Heart right ventricle (tissue), 16 donors: ENCODE data around the gene TXNDC11. TPM values are rescaled to one million over a fixed set of nuclear protein-coding genes. Genes with fewer than 3 reads are reported as not detected.

Source experiments
- ATAC-seq, 8 donors: fragments of 200-7000 bp; cut with Tn5 transposase; one replicate each; pipeline ENCODE4 v1.9.1; 2020; ENCODE audit warnings: mild to moderate bottlenecking in 8 of 8, moderate library complexity in 8 of 8, moderate number of reproducible peaks in 1 of 8
- DNase-seq, 2 donors: peaks; one replicate each; pipeline ENCODE4 v3.0.0-alpha.2; 2020
- H3K27ac ChIP-seq, 10 donors: fragments of 200-600 bp; sonication (generic) in 2 of 10; one replicate each; pipeline versions ENCODE4 v1.5.0 to v1.8.0; 2020 to 2022; ENCODE audit warnings: mild to moderate bottlenecking in 3 of 10
- H3K27me3 ChIP-seq, 7 donors: fragments of 200-600 bp; one replicate each; pipeline ENCODE4 v1.8.0; 2021 to 2022; ENCODE audit warnings: mild to moderate bottlenecking in 2 of 7
- H3K36me3 ChIP-seq, 9 donors: fragments of 200-600 bp; sonication (generic) in 1 of 9; one replicate each; pipeline versions ENCODE4 v1.5.0 to v1.8.0; 2020 to 2022; ENCODE audit warnings: mild to moderate bottlenecking in 2 of 9
- H3K4me1 ChIP-seq, 9 donors: fragments of 200-600 bp; sonication (generic) in 1 of 9; one replicate each; pipeline versions ENCODE4 v1.5.0 to v1.8.0; 2020 to 2022; ENCODE audit warnings: mild to moderate bottlenecking in 4 of 9
- H3K4me3 ChIP-seq, 10 donors: fragments of 200-600 bp; sonication (generic) in 2 of 10; one replicate each; pipeline versions ENCODE4 v1.5.0 to v1.8.0; 2020 to 2022; ENCODE audit warnings: mild to moderate bottlenecking in 7 of 10, moderate library complexity in 2 of 10
- H3K9me3 ChIP-seq, 11 donors: fragments of 200-600 bp in 10 of 11; sonication (generic) in 2 of 11; one replicate each; pipeline versions ENCODE4 v1.5.0 to v1.8.0; 2013 to 2022; ENCODE audit warnings: mild to moderate bottlenecking in 2 of 11, control low read depth in 1 of 11, moderate library complexity in 1 of 11
- CTCF ChIP-seq, 9 donors: fragments of 200-600 bp; sonication (generic) in 2 of 9; IDR thresholded peaks; one replicate each; pipeline versions ENCODE4 v1.5.0 to v1.8.0; 2021 to 2022; ENCODE audit warnings: antibody characterized with exemption in 9 of 9, mild to moderate bottlenecking in 5 of 9, moderate library complexity in 1 of 9
- WGBS, 2 donors: extraction: QIAGEN DNeasy Blood & Tissue Kit; methylation state at CpG; one replicate each; pipeline ENCODE4 v1.1.7; 2013; ENCODE audit warnings: inconsistent platforms in 1 of 2; 5-methylcytosine and 5-hydroxymethylcytosine counted together
- intact Hi-C, 10 donors: fragments of 100-400 bp; cut with DNase I; formaldehyde crosslinking; loops; one replicate each; pipeline versions ENCODE4 v1.11.1 to v1.14.2; 2022
- polyA plus RNA-seq, 2 donors: library from polyadenylated mRNA; stranded (reverse); fragments of 200-250 nt; gene quantifications; one replicate each; pipeline ENCODE4 v1.2.3, GENCODE V29; 2013
- total RNA-seq, 10 donors: library from RNA; stranded (reverse); fragmentation: NEBNext Ultra II Directional in 3 of 10; extraction: Animal tissue kit (Norgen Biotek cat#: 25700) in 3 of 10; gene quantifications; one replicate each; pipeline versions ENCODE4 v1.2.1 to v1.2.4, GENCODE V29; 2021 to 2023
- donor health status: Arrhythmogenic right ventricular cardiomyopathy.
- donor health status: ischemic (EF 13 %, LVEDD 7.1; RV severe dilation, severe dysfunction).
- donor health status: healthy with polysubstance abuse.
- donor health status: DM: no; HTN: yes; CAD: no.
- donor health status: DM: no; HTN: no; CAD: no.
- donor health status: ischemic (EF 25% LVEDD 6.9; RV normal size, moderate dysfunction).
- donor health status: ischemic (EF 25% LVEDD 5.7; RV mildly dilated, moderate dysfunction).
- donor health status: healthy.
- donor health status: DM: yes; HTN: yes; CAD: no.
- donor health status: Ischemic cardiomyopathy.
- donor health status: ischemic (EF 35%, LVEDD 5.7; RV mildly dilated, moderate dysfunction).
- donor health status: nonischemic (EF 11% LVEDD 7.7; RV severe dilation, severe dysfunction).
- donor health status: DM: yes; HTN: yes; CAD: no.
- donor health status: PGD.
- donor health status: ischemic (EF 29% LVEDD 5.4; RV normal size, mild dysfunction).
- donor health status: nonischemic (EF 23%, LVEDD 6.1; RV moderate dilation, normal function).

The TXNDC11 gene
- total and polyA plus RNA-seq, 12 donors: 16.8 to 46.7 (median 25.1) TPM

GRCh38 chr16:11784038-11784369 is 41.3 kb upstream of the TXNDC11 start:
- H3K4me3 ChIP-seq: peak overlapping the region in 1 of 10 donors; percentile 21
- no peak for TF ChIP-seq CTCF (IDR thresholded peaks at IDR 0.05)

GRCh38 chr16:11783319-11784037 is 40.8 kb upstream of the TXNDC11 start:
- no peaks in the 10 kb centered on the region for H3K9me3 ChIP-seq
- intact Hi-C loops: no loop called here
- peak overlapping the region; percentile 50 to 91 (median 80) for H3K27ac ChIP-seq
- ATAC-seq (peak in 7 of 8 donors; percentile 16 to 56 (median 45)), DNase-seq (no peak)
- peak overlapping the region in 6 of 10 donors; percentile 1 to 37 (median 24) for H3K4me3 ChIP-seq
- peaks cover 13 to 73% (median 47%) of the 10 kb centered on the region in 9 donors for H3K4me1 ChIP-seq
- WGBS, 2 donors: 10 to 12% methylated on average over 5 of the region's 5 CpGs
- peaks cover 0 to 36% (median 6%) of the 10 kb centered on the region in 9 donors for H3K36me3 ChIP-seq
- no peak for TF ChIP-seq CTCF (IDR thresholded peaks at IDR 0.05)
- no peaks in the 10 kb centered on the region for H3K27me3 ChIP-seq

More at GRCh38 chr16:11784038-11784369, 41.3 kb upstream of the TXNDC11 start:
- ATAC-seq (no peak), DNase-seq (no peak)
- H3K27me3 ChIP-seq: no peaks in the 10 kb centered on the region
- peaks cover 13 to 78% (median 47%) of the 10 kb centered on the region in 9 donors for H3K4me1 ChIP-seq
- no peaks in the 10 kb centered on the region for H3K9me3 ChIP-seq
- peak overlapping the region; percentile 50 to 91 (median 80) for H3K27ac ChIP-seq
- intact Hi-C loops: no loop called here
- H3K36me3 ChIP-seq: peaks cover 0 to 32% (median 3%) of the 10 kb centered on the region in 9 donors

- Histone ChIP-seq H3K4me1 (peaks cover 13 to 58% (median 44%) of the 10 kb centered on the region in 9 donors), H3K9me3 (no peaks in the 10 kb centered on the region), H3K36me3 (peaks cover 0 to 46% (median 18%) of the 10 kb centered on the region in 9 donors), H3K27me3 (no peaks in the 10 kb centered on the region), H3K4me3 (peak overlapping the region in 1 of 10 donors; percentile 37), H3K27ac (peak overlapping the region in 9 of 10 donors; percentile 50 to 91 (median 81))
- peak in 3 of 8 donors; percentile 5 to 32 (median 14) for ATAC-seq
- WGBS, 2 donors: 48 to 57% methylated on average over 5 of the region's 5 CpGs
- DNase-seq: no peak
- intact Hi-C loops: no loop called here
- no peak for TF ChIP-seq CTCF (IDR thresholded peaks at IDR 0.05)
Observed at GRCh38 chr16:11781773-11782172, 39.1 kb upstream of the TXNDC11 start.

- Histone ChIP-seq H3K4me3 (no peak overlapping the region), H3K4me1 (peaks cover 13 to 51% (median 44%) of the 10 kb centered on the region in 9 donors), H3K27ac (peak overlapping the region in 7 of 10 donors; percentile 50 to 91 (median 84)), H3K27me3 (no peaks in the 10 kb centered on the region), H3K36me3 (peaks cover 0 to 52% (median 23%) of the 10 kb centered on the region in 9 donors), H3K9me3 (no peaks in the 10 kb centered on the region)
- no peak for TF ChIP-seq CTCF (IDR thresholded peaks at IDR 0.05)
- intact Hi-C loops: no loop called here
- no peak for ATAC-seq
- 81 to 83% methylated on average over 4 of the region's 4 CpGs for WGBS, 2 donors
- no peak for DNase-seq
Observed at GRCh38 chr16:11780991-11781680, 38.5 kb upstream of the TXNDC11 start.
